Keratinocyte (primary cell): Measurements from ENCODE around the gene USP6. TPM values are rescaled to one million over a fixed set of nuclear protein-coding genes. Genes with fewer than 3 reads are reported as not detected.
"Not testable (repeated sequence)": the region's sequence is repeated elsewhere in the genome, so short reads cannot be mapped to it uniquely, and the experiment has no call there.

Experiments used
- DNase-seq: peaks from one replicate; pipeline ENCODE4 v3.0.0-alpha.2; 2011; ENCODE audit warnings: low read depth, missing footprints, low spot score
- FAIRE-seq: peaks from 2 replicates; lab custom pipeline; 2011; peaks lifted over from hg19 to GRCh38; lab: Jason Lieb, UNC
- H2AFZ ChIP-seq: 2 replicates; pipeline ENCODE4 v1.6.0; 2012; ENCODE audit warnings: low read length, control low read depth, inconsistent platforms; ENCODE audit not compliant: control insufficient read depth
- H3K27ac ChIP-seq: 2 replicates; pipeline ENCODE4 v1.5.1; 2011; ENCODE audit warnings: low read length; ENCODE audit not compliant: control insufficient read depth, insufficient read depth
- H3K27me3 ChIP-seq: 3 replicates; pipeline ENCODE4 v1.6.0; 2011; ENCODE audit warnings: low read length; ENCODE audit not compliant: control insufficient read depth, insufficient read depth; ENCODE audit errors: extremely low read depth
- H3K36me3 ChIP-seq, 2 experiments: 2 replicates in 1 of 2; 3 replicates in 1 of 2; pipeline ENCODE4 v1.5.1; 2011; ENCODE audit warnings: low read length in 2 of 2, mild to moderate bottlenecking in 1 of 2; ENCODE audit not compliant: control insufficient read depth in 2 of 2, insufficient read depth in 2 of 2; ENCODE audit errors: extremely low read depth in 1 of 2
- H3K4me1 ChIP-seq: 3 replicates; pipeline ENCODE4 v1.5.1; 2011; ENCODE audit warnings: low read length; ENCODE audit not compliant: control insufficient read depth, insufficient read depth; ENCODE audit errors: extremely low read depth
- H3K4me2 ChIP-seq: 3 replicates; pipeline ENCODE4 v1.6.0; 2011; ENCODE audit warnings: low read depth, low read length; ENCODE audit not compliant: control insufficient read depth, insufficient read depth; ENCODE audit errors: extremely low read depth
- H3K4me3 ChIP-seq, 3 experiments: fragments of 200-600 bp in 1 of 3; sonication (generic) in 1 of 3; 2 replicates in 2 of 3; 3 replicates in 1 of 3; pipeline ENCODE4 v1.5.1; 2011 to 2016; ENCODE audit warnings: low read length in 3 of 3, mild to moderate bottlenecking in 3 of 3, control low read depth in 2 of 3, inconsistent platforms in 1 of 3, low read depth in 1 of 3, mixed read lengths in 1 of 3, mixed run types in 1 of 3, moderate library complexity in 1 of 3; ENCODE audit not compliant: control insufficient read depth in 2 of 3, insufficient read depth in 2 of 3; ENCODE audit errors: extremely low read depth in 1 of 3
- H3K79me2 ChIP-seq: 2 replicates; pipeline ENCODE4 v1.6.0; 2012; ENCODE audit warnings: low read length; ENCODE audit not compliant: control insufficient read depth, insufficient read depth
- H3K9ac ChIP-seq: 3 replicates; pipeline ENCODE4 v1.6.0; 2011; ENCODE audit warnings: low read length; ENCODE audit not compliant: control insufficient read depth, insufficient read depth; ENCODE audit errors: extremely low read depth
- H3K9me1 ChIP-seq: 3 replicates; pipeline ENCODE4 v1.6.0; 2011; ENCODE audit warnings: low read length; ENCODE audit not compliant: control insufficient read depth, insufficient read depth; ENCODE audit errors: extremely low read depth
- H3K9me3 ChIP-seq: 2 replicates; pipeline ENCODE4 v1.5.1; 2012; ENCODE audit warnings: low read depth, low read length; ENCODE audit not compliant: control insufficient read depth
- H4K20me1 ChIP-seq: 3 replicates; pipeline ENCODE4 v1.6.0; 2011; ENCODE audit warnings: low read length; ENCODE audit not compliant: control insufficient read depth, insufficient read depth; ENCODE audit errors: extremely low read depth
- EZH2 ChIP-seq: IDR thresholded peaks from one replicate; pipeline ENCODE4 v1.6.1; 2012; ENCODE audit warnings: inconsistent platforms, mild to moderate bottlenecking, low read length, moderate library complexity
- dilution Hi-C: fragments of 300-500 bp; cut with MboI; formaldehyde crosslinking; loops from one replicate; pipeline ENCODE4 v1.7.0; 2020; ENCODE audit warnings: low sequenced_read_pairs; ENCODE audit not compliant: extremely low pct_ligation_motif_present
- polyA plus RNA-seq, 5 experiments: library from polyadenylated mRNA; depleted of rRNA in 3 of 5; stranded (reverse) in 3 of 5; stranded (forward) in 1 of 5; unstranded in 1 of 5; fragments of >200 nt; gene quantifications; 1 replicate in 1 of 5; 2 replicates in 3 of 5; 3 replicates in 1 of 5; pipeline versions ENCODE4 v1.2.1 to v1.2.3, GENCODE V29; 2011 to 2012; ENCODE audit warnings: missing spikeins in 2 of 5, low read depth in 1 of 5, low replicate concordance in 1 of 5
- TF ChIP-seq, protein P1 (sequence below), 3 experiments: IDR thresholded peaks in 1 of 3; conservative IDR thresholded peaks in 1 of 3; optimal IDR thresholded peaks in 1 of 3; 2 replicates in 2 of 3; 3 replicates in 1 of 3; pipeline versions ENCODE3 to v1.5.1; 2011; ENCODE audit warnings: low read length in 3 of 3, mild to moderate bottlenecking in 3 of 3, moderate library complexity in 2 of 3, control low read depth in 1 of 3, inconsistent platforms in 1 of 3; ENCODE audit not compliant: insufficient read depth in 2 of 3; ENCODE audit errors: extremely low read depth in 1 of 3

The USP6 gene
- polyA plus RNA-seq, 1 donor (not counting 4 experiments of a cell fraction or from before 2014, with no cell fraction given) = not detected

- dilution Hi-C loops, H3K27ac ChIP-seq, H4K20me1 ChIP-seq, H3K4me2 ChIP-seq, H3K9me1 ChIP-seq, H3K79me2 ChIP-seq, DNase-seq, H3K36me3 ChIP-seq, H3K27me3 ChIP-seq, H2AFZ ChIP-seq, H3K4me3 ChIP-seq, H3K4me1 ChIP-seq, FAIRE-seq, H3K9ac ChIP-seq, H3K9me3 ChIP-seq: not testable (repeated sequence)
These were observed 59.2 kb downstream of the USP6 start for GRCh38 chr17:5175027-5175426.

GRCh38 chr17:5179003-5179402, 63.2 kb downstream of the USP6 start:
- no peak for FAIRE-seq

More at GRCh38 chr17:5179003-5179402, 63.2 kb downstream of the USP6 start:
- Histone ChIP-seq H3K9me1 (no peaks in the 10 kb centered on the region), H3K9ac (no peak overlapping the region), H3K36me3 (no peaks in the 10 kb centered on the region), H3K4me1 (no peaks in the 10 kb centered on the region), H3K4me3 (no peak overlapping the region), H4K20me1 (no peaks in the 10 kb centered on the region), H3K27ac (no peak overlapping the region), H3K4me2 (no peak overlapping the region), H3K9me3 (peaks cover 40% of the 10 kb centered on the region), H2AFZ (no peak overlapping the region), H3K79me2 (no peaks in the 10 kb centered on the region), H3K27me3 (no peaks in the 10 kb centered on the region)
- no peak for DNase-seq
- TF ChIP-seq, protein P1, sequence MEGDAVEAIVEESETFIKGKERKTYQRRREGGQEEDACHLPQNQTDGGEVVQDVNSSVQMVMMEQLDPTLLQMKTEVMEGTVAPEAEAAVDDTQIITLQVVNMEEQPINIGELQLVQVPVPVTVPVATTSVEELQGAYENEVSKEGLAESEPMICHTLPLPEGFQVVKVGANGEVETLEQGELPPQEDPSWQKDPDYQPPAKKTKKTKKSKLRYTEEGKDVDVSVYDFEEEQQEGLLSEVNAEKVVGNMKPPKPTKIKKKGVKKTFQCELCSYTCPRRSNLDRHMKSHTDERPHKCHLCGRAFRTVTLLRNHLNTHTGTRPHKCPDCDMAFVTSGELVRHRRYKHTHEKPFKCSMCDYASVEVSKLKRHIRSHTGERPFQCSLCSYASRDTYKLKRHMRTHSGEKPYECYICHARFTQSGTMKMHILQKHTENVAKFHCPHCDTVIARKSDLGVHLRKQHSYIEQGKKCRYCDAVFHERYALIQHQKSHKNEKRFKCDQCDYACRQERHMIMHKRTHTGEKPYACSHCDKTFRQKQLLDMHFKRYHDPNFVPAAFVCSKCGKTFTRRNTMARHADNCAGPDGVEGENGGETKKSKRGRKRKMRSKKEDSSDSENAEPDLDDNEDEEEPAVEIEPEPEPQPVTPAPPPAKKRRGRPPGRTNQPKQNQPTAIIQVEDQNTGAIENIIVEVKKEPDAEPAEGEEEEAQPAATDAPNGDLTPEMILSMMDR (optimal IDR thresholded peaks at IDR 0.05 in 1 of 3, IDR thresholded peaks at IDR 0.05 in 1 of 3, conservative IDR thresholded peaks at IDR 0.05 in 1 of 3; ENCODE audit: extremely low read depth in 1 of 3, insufficient read depth in 2 of 3, low read length in 3 of 3) = no peak
- no peak for TF ChIP-seq EZH2
- dilution Hi-C loops = no loop called here
